GM20000 (cell line): ENCODE results near the gene ZP3.
"Not testable (repeated sequence)": the region's sequence is repeated elsewhere in the genome, so short reads cannot be mapped to it uniquely, and the experiment has no call there.

Source experiments
- DNase-seq: peaks from one replicate; pipeline ENCODE4 v3.0.0; 2012; ENCODE audit warnings: low spot score
- CTCF ChIP-seq: IDR thresholded peaks from 2 replicates; pipeline ENCODE4 v1.5.1; 2012; ENCODE audit warnings: mild to moderate bottlenecking, control low read depth; ENCODE audit errors: extremely low read depth, missing control alignments

Gene ZP3

GRCh38 chr7:76396864-76397263, 27.9 kb upstream of the ZP3 start:
- TF ChIP-seq CTCF: no peak
- DNase-seq: no peak

- no peak for TF ChIP-seq CTCF
- peak; percentile 93 for DNase-seq
Observed at GRCh38 chr7:76397409-76398183, 27.2 kb upstream of the ZP3 start.

- TF ChIP-seq CTCF: no peak
- no peak for DNase-seq
Observed at GRCh38 chr7:76400248-76400647, 24.5 kb upstream of the ZP3 start.

GRCh38 chr7:76403097-76403496, 21.7 kb upstream of the ZP3 start:
- not testable (repeated sequence) for DNase-seq

- TF ChIP-seq CTCF: no peak
- DNase-seq: no peak
Observed at GRCh38 chr7:76403780-76404494, 20.8 kb upstream of the ZP3 start.

GRCh38 chr7:76405738-76406137, 19.0 kb upstream of the ZP3 start:
- no peak for DNase-seq
- no peak for TF ChIP-seq CTCF

- DNase-seq: no peak
- TF ChIP-seq CTCF: no peak
Observed at GRCh38 chr7:76407718-76408117, 17.0 kb upstream of the ZP3 start.
